ENCODE measurements around the gene SSBP3. TPM values are rescaled to one million over a fixed set of nuclear protein-coding genes. Genes with fewer than 3 reads are reported as not detected.

The SSBP3 gene
- total RNA-seq, 3 donors from 2014 or later: 21.3 to 28.0 (median 25.6) TPM

DNA sequence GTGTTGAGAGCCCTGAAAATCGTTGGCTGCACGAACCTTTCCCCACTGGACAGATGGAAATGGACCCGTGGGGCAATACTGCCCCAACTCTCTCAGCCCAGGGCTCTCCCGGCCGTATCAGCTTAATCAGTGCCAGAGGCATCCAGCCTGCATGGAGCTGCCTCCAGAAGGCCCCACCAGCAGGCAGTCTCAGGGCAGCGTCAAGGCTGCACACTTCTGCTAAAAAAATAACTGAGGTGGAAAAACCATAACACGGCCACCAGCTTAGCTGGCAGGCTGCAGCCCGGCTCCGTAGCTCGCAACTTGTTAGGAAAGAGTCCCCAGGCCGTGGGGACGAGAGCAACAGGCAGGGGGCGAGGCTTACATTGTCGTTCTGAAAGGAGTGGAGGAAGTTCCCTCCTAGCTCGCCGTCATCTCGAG, 178.3 kb downstream of the SSBP3 start:
- H3K4me1 ChIP-seq: peaks cover 0 to 4% of the 10 kb centered on the region in 2 donors
- no peak overlapping the region for H3K27ac ChIP-seq
- DNase-seq (ENCODE audit: low spot score in 2 of 2): no peak
- TF ChIP-seq POLR2AphosphoS5 (IDR thresholded peaks at IDR 0.05) (no peak), CTCF (IDR thresholded peaks at IDR 0.05) (no peak), POLR2A (IDR thresholded peaks at IDR 0.05) (no peak)
- no peaks in the 10 kb centered on the region for H3K9me3 ChIP-seq
- no peaks in the 10 kb centered on the region for H3K36me3 ChIP-seq
- no peaks in the 10 kb centered on the region for H3K27me3 ChIP-seq
- intact Hi-C loops (cut with DNase I; ENCODE audit: low total_unique reads): no loop called here
- no peak overlapping the region for H3K4me3 ChIP-seq

- no peak for DNase-seq (ENCODE audit: low spot score in 2 of 2)
- intact Hi-C loops (cut with DNase I; ENCODE audit: low total_unique reads): no loop called here
Observed at GRCh38 chr1:54227091-54227602, 179.0 kb downstream of the SSBP3 start.

DNA sequence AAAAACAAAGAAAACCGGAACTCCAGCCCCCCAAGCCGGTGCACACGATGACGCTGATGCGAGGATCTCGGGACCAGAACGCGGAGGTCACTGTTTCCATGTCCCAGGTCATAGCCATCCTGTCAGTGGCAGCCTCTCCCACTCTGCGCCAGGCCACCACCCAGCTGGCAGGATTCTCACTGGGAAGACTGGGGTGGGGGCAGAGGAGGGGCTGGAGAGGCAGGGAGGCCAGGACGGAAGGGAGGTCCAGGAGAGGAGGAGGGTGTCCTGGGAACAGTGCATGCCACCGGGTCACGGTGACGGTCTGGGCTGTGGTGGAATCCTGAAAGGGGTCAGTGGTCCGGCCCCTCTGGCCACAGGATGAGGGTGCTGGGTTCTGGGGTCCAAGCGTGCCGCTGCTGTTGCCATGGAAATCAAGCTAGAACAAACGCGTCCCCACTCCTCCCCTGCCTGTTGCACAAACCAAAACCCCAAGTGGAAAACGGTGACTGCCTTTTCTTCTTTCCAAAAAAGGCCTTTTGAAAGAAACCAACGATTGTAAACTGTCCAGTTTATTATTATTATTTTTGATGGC, 180.1 kb downstream of the SSBP3 start:
- no peaks in the 10 kb centered on the region for H3K36me3 ChIP-seq
- no peaks in the 10 kb centered on the region for H3K27me3 ChIP-seq
- H3K27ac ChIP-seq: no peak overlapping the region
- no peaks in the 10 kb centered on the region for H3K9me3 ChIP-seq
- TF ChIP-seq POLR2AphosphoS5 (IDR thresholded peaks at IDR 0.05) (no peak), POLR2A (IDR thresholded peaks at IDR 0.05) (no peak), CTCF (IDR thresholded peaks at IDR 0.05) (no peak)
- H3K4me1 ChIP-seq: peaks cover 0 to 4% of the 10 kb centered on the region in 2 donors
- DNase-seq (ENCODE audit: low spot score in 2 of 2): no peak
- H3K4me3 ChIP-seq: no peak overlapping the region
- intact Hi-C loops (cut with DNase I; ENCODE audit: low total_unique reads): no loop called here

More at GRCh38 chr1:54227091-54227602, 179.0 kb downstream of the SSBP3 start:
- H3K27me3 ChIP-seq: no peaks in the 10 kb centered on the region
- peaks cover 0 to 4% of the 10 kb centered on the region in 2 donors for H3K4me1 ChIP-seq
- H3K9me3 ChIP-seq: no peaks in the 10 kb centered on the region
- no peak for TF ChIP-seq POLR2A (IDR thresholded peaks at IDR 0.05)
- TF ChIP-seq CTCF (IDR thresholded peaks at IDR 0.05): no peak
- TF ChIP-seq POLR2AphosphoS5 (IDR thresholded peaks at IDR 0.05): no peak
- no peaks in the 10 kb centered on the region for H3K36me3 ChIP-seq
- no peak overlapping the region for H3K4me3 ChIP-seq
- no peak overlapping the region for H3K27ac ChIP-seq

DNA sequence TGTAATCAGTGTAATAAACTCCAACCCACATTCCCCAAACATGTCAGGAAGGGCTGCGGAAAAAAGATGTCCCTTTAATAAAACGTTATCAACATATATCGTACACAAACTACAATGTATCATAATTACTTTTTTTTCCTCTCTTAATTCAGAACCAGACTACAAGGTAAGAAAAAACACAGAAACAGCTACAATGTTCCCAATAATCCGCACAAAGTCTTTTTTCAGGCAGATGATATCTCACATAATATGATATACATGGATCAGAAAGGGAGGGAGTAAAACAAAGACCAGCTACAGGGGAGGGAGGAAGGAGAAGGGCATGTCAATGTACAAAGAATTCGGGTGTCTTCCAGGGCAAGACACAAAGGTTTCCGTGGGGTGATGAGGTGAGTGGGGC, 180.8 kb downstream of the SSBP3 start:
- no peak for TF ChIP-seq POLR2AphosphoS5 (IDR thresholded peaks at IDR 0.05)
- no peak for TF ChIP-seq POLR2A (IDR thresholded peaks at IDR 0.05)
- no peak for TF ChIP-seq CTCF (IDR thresholded peaks at IDR 0.05)
- no peaks in the 10 kb centered on the region for H3K36me3 ChIP-seq
- no peak overlapping the region for H3K4me3 ChIP-seq
- H3K9me3 ChIP-seq: no peaks in the 10 kb centered on the region
- intact Hi-C loops (cut with DNase I; ENCODE audit: low total_unique reads): no loop called here
- H3K4me1 ChIP-seq: peaks cover 0 to 4% of the 10 kb centered on the region in 2 donors
- H3K27ac ChIP-seq: no peak overlapping the region
- no peaks in the 10 kb centered on the region for H3K27me3 ChIP-seq
- DNase-seq (ENCODE audit: low spot score in 2 of 2): no peak

GRCh38 chr1:54224233-54224632, 182.0 kb downstream of the SSBP3 start:
- no peaks in the 10 kb centered on the region for H3K27me3 ChIP-seq
- no peaks in the 10 kb centered on the region for H3K36me3 ChIP-seq
- no peak for DNase-seq (ENCODE audit: low spot score in 2 of 2)
- H3K27ac ChIP-seq: no peak overlapping the region
- intact Hi-C loops (cut with DNase I; ENCODE audit: low total_unique reads): no loop called here
- TF ChIP-seq POLR2AphosphoS5 (IDR thresholded peaks at IDR 0.05) (no peak), POLR2A (IDR thresholded peaks at IDR 0.05) (no peak), CTCF (IDR thresholded peaks at IDR 0.05) (no peak)
- H3K4me3 ChIP-seq: no peak overlapping the region
- peaks cover 0 to under 1% of the 10 kb centered on the region in 2 donors for H3K4me1 ChIP-seq
- no peaks in the 10 kb centered on the region for H3K9me3 ChIP-seq

Measured in breast epithelium (tissue), 4 donors.